CD14-positive monocyte (primary cell): Measurements from ENCODE around the gene ATP11A. TPM values are rescaled to one million over a fixed set of nuclear protein-coding genes. Genes with fewer than 3 reads are reported as not detected.

Experiments used
- DNase-seq, 3 donors: peaks; one replicate each; pipeline ENCODE4 v3.0.0-alpha.2; 2011 to 2022
- H2AFZ ChIP-seq: 2 replicates; pipeline ENCODE4 v1.6.0; 2012; ENCODE audit warnings: mild to moderate bottlenecking, low read depth, low read length, inconsistent platforms; ENCODE audit not compliant: insufficient read depth, poor library complexity, severe bottlenecking
- H3K27ac ChIP-seq, 2 donors: 1 replicate in 1 of 2; 2 replicates in 1 of 2; pipeline ENCODE4 v1.5.1; 2012 to 2013; ENCODE audit warnings: low read length in 2 of 2, control low read depth in 1 of 2, inconsistent platforms in 1 of 2, low read depth in 1 of 2, mild to moderate bottlenecking in 1 of 2
- H3K27me3 ChIP-seq, 2 donors: one replicate each; pipeline versions ENCODE4 v1.6.0 to v1.6.1; 2011 to 2013; ENCODE audit warnings: low read length in 2 of 2; ENCODE audit not compliant: control insufficient read depth in 2 of 2, insufficient read depth in 2 of 2
- H3K36me3 ChIP-seq, 2 donors: replicated peaks in 1 of 2; 1 replicate in 1 of 2; 2 replicates in 1 of 2; pipeline versions ENCODE4 v1.5.1 to v1.6.1; 2012 to 2013; ENCODE audit warnings: low read length in 2 of 2, control low read depth in 1 of 2, inconsistent platforms in 1 of 2, mild to moderate bottlenecking in 1 of 2; ENCODE audit not compliant: insufficient read depth in 2 of 2, control insufficient read depth in 1 of 2
- H3K4me1 ChIP-seq, 2 donors: 1 replicate in 1 of 2; 2 replicates in 1 of 2; pipeline versions ENCODE4 v1.5.1 to v1.6.1; 2012 to 2013; ENCODE audit warnings: low read length in 2 of 2, control low read depth in 1 of 2, inconsistent platforms in 1 of 2, mild to moderate bottlenecking in 1 of 2, moderate library complexity in 1 of 2; ENCODE audit not compliant: insufficient read depth in 2 of 2, control insufficient read depth in 1 of 2
- H3K4me2 ChIP-seq: replicated peaks from 2 replicates; pipeline ENCODE3; 2012; ENCODE audit warnings: low read length, moderate library complexity, mild to moderate bottlenecking; ENCODE audit not compliant: poor library complexity, severe bottlenecking; ENCODE audit errors: extremely low read depth
- H3K4me3 ChIP-seq, 3 experiments: fragments of 200-600 bp in 1 of 3; sonication (generic) in 1 of 3; replicated peaks in 1 of 3; 1 replicate in 2 of 3; 2 replicates in 1 of 3; pipeline ENCODE4 v1.5.1; 2011 to 2013; ENCODE audit warnings: low read length in 3 of 3, mild to moderate bottlenecking in 3 of 3, control low read depth in 2 of 3, low read depth in 2 of 3, inconsistent platforms in 1 of 3, moderate library complexity in 1 of 3
- H3K79me2 ChIP-seq: 2 replicates; pipeline ENCODE4 v1.6.0; 2012; ENCODE audit warnings: mild to moderate bottlenecking, control low read depth, inconsistent platforms, low read length, moderate library complexity; ENCODE audit not compliant: insufficient read depth
- H3K9ac ChIP-seq: 2 replicates; pipeline ENCODE4 v1.6.0; 2017; ENCODE audit warnings: low read length, mild to moderate bottlenecking; ENCODE audit not compliant: insufficient read depth, poor library complexity, severe bottlenecking
- H3K9me3 ChIP-seq, 2 donors: replicated peaks in 1 of 2; 1 replicate in 1 of 2; 2 replicates in 1 of 2; pipeline versions ENCODE4 v1.5.1 to v1.6.1; 2012 to 2013; ENCODE audit warnings: low read length in 2 of 2, control low read depth in 1 of 2; ENCODE audit not compliant: control insufficient read depth in 1 of 2, insufficient read depth in 1 of 2
- H4K20me1 ChIP-seq: 2 replicates; pipeline ENCODE4 v1.6.0; 2012; ENCODE audit warnings: mild to moderate bottlenecking, low read length, control low read depth, moderate library complexity; ENCODE audit not compliant: insufficient read depth
- H3K27ac Mint-ChIP-seq, 7 donors: one replicate each; pipeline ENCODE4 v1.8.0; 2020; ENCODE audit warnings: mild to moderate bottlenecking in 7 of 7, mixed read lengths in 7 of 7, moderate library complexity in 6 of 7, inconsistent platforms in 2 of 7
- H3K27me3 Mint-ChIP-seq, 3 donors: one replicate each; pipeline ENCODE4 v1.8.0; 2021 to 2022; ENCODE audit warnings: low read depth in 3 of 3, mild to moderate bottlenecking in 3 of 3, mixed read lengths in 3 of 3, moderate library complexity in 3 of 3, inconsistent platforms in 1 of 3
- H3K36me3 Mint-ChIP-seq, 2 donors: one replicate each; pipeline ENCODE4 v1.8.0; 2020; ENCODE audit warnings: mixed read lengths in 2 of 2, inconsistent platforms in 1 of 2, mild to moderate bottlenecking in 1 of 2
- H3K4me1 Mint-ChIP-seq: one replicate; pipeline ENCODE4 v1.8.0; 2020; ENCODE audit warnings: mild to moderate bottlenecking, mixed read lengths
- H3K4me3 Mint-ChIP-seq, 2 donors: one replicate each; pipeline ENCODE4 v1.8.0; 2020; ENCODE audit warnings: mild to moderate bottlenecking in 2 of 2, mixed read lengths in 2 of 2, moderate library complexity in 1 of 2
- H3K9me3 Mint-ChIP-seq, 7 donors: one replicate each; pipeline ENCODE4 v1.8.0; 2020 to 2022; ENCODE audit warnings: mixed read lengths in 7 of 7, mild to moderate bottlenecking in 6 of 7, moderate library complexity in 6 of 7, inconsistent platforms in 2 of 7
- WGBS: methylation state at CpG from one replicate; pipeline ENCODE4 v1.1.5; 2013; ENCODE audit warnings: missing lambda C conversion rate; ENCODE audit not compliant: insufficient coverage; 5-methylcytosine and 5-hydroxymethylcytosine counted together
- intact Hi-C, 2 donors: fragments of 100-400 bp; cut with micrococcal nuclease; formaldehyde crosslinking; loops; one replicate each; pipeline versions ENCODE4 v1.15.0 to v1.15.1; 2023
- polyA plus RNA-seq, 3 donors: library from polyadenylated mRNA; depleted of rRNA in 1 of 3; unstranded in 2 of 3; stranded (reverse) in 1 of 3; fragments of 300-500 nt in 2 of 3; fragments of >200 nt in 1 of 3; fragmentation: Illumina TruSeq in 2 of 3; gene quantifications; 1 replicate in 2 of 3; 2 replicates in 1 of 3; pipeline ENCODE4 v1.2.3, GENCODE V29; 2012 to 2021
- TF ChIP-seq, protein P1 (sequence below): fragments of 200-600 bp; IDR thresholded peaks from one replicate; pipeline ENCODE4 v1.8.0; 2022; ENCODE audit warnings: antibody characterized with exemption, mild to moderate bottlenecking

Gene ATP11A
- polyA plus RNA-seq, 3 donors = 7.2 to 45.4 (median 7.6) TPM

DNA sequence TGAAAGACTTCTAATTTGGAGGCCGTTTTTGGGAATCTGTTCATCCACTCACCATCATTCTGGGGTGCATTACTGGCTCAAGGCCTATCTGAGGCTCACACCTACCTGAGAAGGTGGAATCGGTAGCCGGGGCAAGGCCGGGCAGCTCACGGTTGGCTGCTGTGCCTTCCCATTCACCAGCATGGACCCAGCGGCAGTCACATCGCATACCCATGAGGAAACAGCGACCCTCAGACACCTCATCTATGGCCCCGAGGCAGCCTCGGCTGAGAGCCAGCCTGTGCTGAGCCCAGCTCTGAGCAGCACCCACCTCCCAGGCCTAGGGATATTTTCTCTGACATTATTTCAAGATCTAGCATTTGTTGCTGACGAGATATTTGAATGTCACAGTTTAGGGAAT lies 130.5 kb downstream of the ATP11A start:
- Mint-ChIP-seq H3K9me3 (peaks cover under 1 to 13% (median 3%) of the 10 kb centered on the region in 7 donors), H3K27ac (peak overlapping the region in 1 of 7 donors; percentile 17), H3K36me3 (peaks cover 90 to 94% of the 10 kb centered on the region in 2 donors), H3K4me1 (no peaks in the 10 kb centered on the region), H3K4me3 (no peak overlapping the region), H3K27me3 (peaks cover 0 to under 1% (median 0%) of the 10 kb centered on the region in 3 donors)
- WGBS = 97% methylated on average over 7 of the region's 11 CpGs
- Histone ChIP-seq H2AFZ (no peak overlapping the region), H3K79me2 (no peaks in the 10 kb centered on the region), H3K36me3 (peaks cover 97 to 100% of the 10 kb centered on the region in 2 donors), H3K27ac (no peak overlapping the region), H3K27me3 (no peaks in the 10 kb centered on the region), H3K4me1 (no peaks in the 10 kb centered on the region), H4K20me1 (peaks cover 37% of the 10 kb centered on the region), H3K4me2 (no peak overlapping the region), H3K4me3 (no peak overlapping the region), H3K9ac (no peak overlapping the region), H3K9me3 (peaks cover 5 to 6% of the 10 kb centered on the region in 2 donors)
- DNase-seq = no peak
- intact Hi-C loops = no loop called here
- TF ChIP-seq, protein P1, sequence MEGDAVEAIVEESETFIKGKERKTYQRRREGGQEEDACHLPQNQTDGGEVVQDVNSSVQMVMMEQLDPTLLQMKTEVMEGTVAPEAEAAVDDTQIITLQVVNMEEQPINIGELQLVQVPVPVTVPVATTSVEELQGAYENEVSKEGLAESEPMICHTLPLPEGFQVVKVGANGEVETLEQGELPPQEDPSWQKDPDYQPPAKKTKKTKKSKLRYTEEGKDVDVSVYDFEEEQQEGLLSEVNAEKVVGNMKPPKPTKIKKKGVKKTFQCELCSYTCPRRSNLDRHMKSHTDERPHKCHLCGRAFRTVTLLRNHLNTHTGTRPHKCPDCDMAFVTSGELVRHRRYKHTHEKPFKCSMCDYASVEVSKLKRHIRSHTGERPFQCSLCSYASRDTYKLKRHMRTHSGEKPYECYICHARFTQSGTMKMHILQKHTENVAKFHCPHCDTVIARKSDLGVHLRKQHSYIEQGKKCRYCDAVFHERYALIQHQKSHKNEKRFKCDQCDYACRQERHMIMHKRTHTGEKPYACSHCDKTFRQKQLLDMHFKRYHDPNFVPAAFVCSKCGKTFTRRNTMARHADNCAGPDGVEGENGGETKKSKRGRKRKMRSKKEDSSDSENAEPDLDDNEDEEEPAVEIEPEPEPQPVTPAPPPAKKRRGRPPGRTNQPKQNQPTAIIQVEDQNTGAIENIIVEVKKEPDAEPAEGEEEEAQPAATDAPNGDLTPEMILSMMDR = no peak

DNA sequence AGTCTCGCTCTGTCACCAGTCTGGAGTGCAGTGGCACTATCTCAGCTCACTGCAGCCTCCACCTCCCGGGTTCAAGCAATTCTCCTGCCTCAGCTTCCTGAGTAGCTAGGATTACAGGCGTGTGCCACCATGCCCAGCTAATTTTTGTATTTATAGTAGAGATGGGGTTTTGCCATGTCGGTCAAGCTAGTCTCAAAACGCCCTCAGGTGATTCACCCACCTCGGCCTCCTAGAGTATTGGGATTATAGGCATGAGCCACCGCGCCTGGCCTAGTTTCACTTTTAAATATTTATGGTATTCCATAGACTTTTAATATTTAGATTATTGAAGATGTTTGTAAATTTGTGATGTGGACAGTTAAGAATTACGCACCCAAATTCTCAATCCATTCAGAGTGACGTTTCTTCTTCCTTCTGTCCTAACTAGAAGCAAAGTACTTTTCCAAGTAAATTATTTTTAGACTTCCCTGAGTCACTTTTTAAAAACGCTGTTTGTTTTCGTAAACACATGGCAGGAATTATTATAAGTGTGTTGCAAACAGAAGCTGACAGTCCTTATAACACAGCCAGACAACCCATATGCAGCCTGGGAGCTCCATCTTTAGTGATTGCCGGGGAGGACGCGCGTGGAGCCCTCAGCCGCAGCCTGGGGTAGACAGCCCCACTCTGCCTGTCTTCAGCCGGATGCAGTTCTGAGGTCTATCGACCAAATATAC lies 131.7 kb downstream of the ATP11A start:
- no peaks in the 10 kb centered on the region for H3K4me1 ChIP-seq
- Mint-ChIP-seq H3K36me3 (peaks cover 90 to 94% of the 10 kb centered on the region in 2 donors), H3K4me1 (no peaks in the 10 kb centered on the region), H3K9me3 (peaks cover 0 to 10% (median 1%) of the 10 kb centered on the region in 7 donors), H3K27me3 (no peaks in the 10 kb centered on the region), H3K27ac (no peak overlapping the region), H3K4me3 (no peak overlapping the region)
- H3K4me3 ChIP-seq = no peak overlapping the region
- TF ChIP-seq, protein P1 = no peak
- H3K9ac ChIP-seq = no peak overlapping the region
- intact Hi-C loops = no loop called here
- H3K36me3 ChIP-seq = peaks cover 97 to 100% of the 10 kb centered on the region in 2 donors
- no peak overlapping the region for H2AFZ ChIP-seq
- WGBS = 100% methylated on average over 1 of the region's 19 CpGs
- H3K9me3 ChIP-seq = peaks cover 5 to 6% of the 10 kb centered on the region in 2 donors
- no peak for DNase-seq
- no peak overlapping the region for H3K27ac ChIP-seq
- H3K27me3 ChIP-seq = no peaks in the 10 kb centered on the region
- H3K4me2 ChIP-seq = no peak overlapping the region
- H4K20me1 ChIP-seq = peaks cover 41% of the 10 kb centered on the region
- H3K79me2 ChIP-seq = no peaks in the 10 kb centered on the region
